ENCODE measurements around the gene SLC35B4. TPM values are rescaled to one million over a fixed set of nuclear protein-coding genes. Genes with fewer than 3 reads are reported as not detected.
"Not testable (repeated sequence)": the region's sequence is repeated elsewhere in the genome, so short reads cannot be mapped to it uniquely, and the experiment has no call there.

SLC35B4 gene
- total RNA-seq, 1 donor from 2014 or later, result 13.8 TPM

- DNase-seq, result no peak
Measured at GRCh38 chr7:134331393-134331792, 14.7 kb upstream of the SLC35B4 start.

- DNase-seq, result no peak
Measured at GRCh38 chr7:134330974-134331373, 14.2 kb upstream of the SLC35B4 start.

- no peak for DNase-seq
Measured at GRCh38 chr7:134329614-134330346, 13.1 kb upstream of the SLC35B4 start.

GRCh38 chr7:134328900-134329299, 12.2 kb upstream of the SLC35B4 start:
- no peak for DNase-seq

- DNase-seq, result peak; percentile 23
Measured at GRCh38 chr7:134327896-134328295, 11.2 kb upstream of the SLC35B4 start.

- no peak for DNase-seq
Measured at GRCh38 chr7:134324107-134324506, 7.4 kb upstream of the SLC35B4 start.

- DNase-seq, result no peak
Measured at GRCh38 chr7:134320201-134320600, 3.5 kb upstream of the SLC35B4 start.

- DNase-seq, result no peak
Measured at GRCh38 chr7:134318443-134318842, 1.7 kb upstream of the SLC35B4 start.

- no peak for DNase-seq
Measured at GRCh38 chr7:134317434-134317833, 704 bp upstream of the SLC35B4 start.

GRCh38 chr7:134315679-134316538, 821 bp downstream of the SLC35B4 start:
- peak; percentile 40 for DNase-seq

- DNase-seq, result no peak
Measured at GRCh38 chr7:134313543-134313942, 3.2 kb downstream of the SLC35B4 start.

- no peak for DNase-seq
Measured at GRCh38 chr7:134312717-134313116, 4.0 kb downstream of the SLC35B4 start.

- no peak for DNase-seq
Measured at GRCh38 chr7:134311807-134312206, 4.9 kb downstream of the SLC35B4 start.

GRCh38 chr7:134308548-134308947, 8.2 kb downstream of the SLC35B4 start:
- DNase-seq, result no peak

- DNase-seq, result no peak
Measured at GRCh38 chr7:134307320-134307719, 9.4 kb downstream of the SLC35B4 start.

GRCh38 chr7:134302120-134302519, 14.6 kb downstream of the SLC35B4 start:
- no peak for DNase-seq

- no peak for DNase-seq
Measured at GRCh38 chr7:134301592-134301991, 15.1 kb downstream of the SLC35B4 start.

- no peak for DNase-seq
Measured at GRCh38 chr7:134300988-134301387, 15.7 kb downstream of the SLC35B4 start.

GRCh38 chr7:134298902-134299683, 17.6 kb downstream of the SLC35B4 start:
- peak; percentile 76 for DNase-seq

- no peak for DNase-seq
Measured at GRCh38 chr7:134297489-134297888, 19.2 kb downstream of the SLC35B4 start.

GRCh38 chr7:134295982-134296381, 20.7 kb downstream of the SLC35B4 start:
- DNase-seq, result not testable (repeated sequence)

GRCh38 chr7:134293002-134293740, 23.6 kb downstream of the SLC35B4 start:
- DNase-seq, result no peak
